HG02885 (cell line): Measurements from ENCODE around the gene CHRM2.

Experiments used
- ATAC-seq: cut with Tn5 transposase; IDR thresholded peaks from one replicate; pipeline ENCODE4 v1.9.1; 2021; ENCODE audit warnings: mild to moderate bottlenecking; ENCODE audit not compliant: unreplicated experiment, poor library complexity

The CHRM2 gene

GRCh38 chr7:137015015-137015414, 146.6 kb downstream of the CHRM2 start:
- no peak for ATAC-seq

GRCh38 chr7:137017221-137017620, 148.8 kb downstream of the CHRM2 start:
- no peak for ATAC-seq

- no peak for ATAC-seq
These were observed 150.0 kb downstream of the CHRM2 start for GRCh38 chr7:137018468-137018867.

GRCh38 chr7:137020351-137020750, 151.9 kb downstream of the CHRM2 start:
- no peak for ATAC-seq

GRCh38 chr7:137025469-137026175, 157.2 kb downstream of the CHRM2 start:
- no peak for ATAC-seq

- no peak for ATAC-seq
These were observed 157.7 kb downstream of the CHRM2 start for GRCh38 chr7:137026176-137026500.

- no peak for ATAC-seq
These were observed 164.0 kb downstream of the CHRM2 start for GRCh38 chr7:137032436-137032835.

GRCh38 chr7:137036768-137037167, 168.3 kb downstream of the CHRM2 start:
- ATAC-seq: no peak

- no peak for ATAC-seq
These were observed 170.3 kb downstream of the CHRM2 start for GRCh38 chr7:137038706-137039105.

- ATAC-seq: no peak
These were observed 172.3 kb downstream of the CHRM2 start for GRCh38 chr7:137040745-137041144.

- no peak for ATAC-seq
These were observed 177.1 kb downstream of the CHRM2 start for GRCh38 chr7:137045573-137045972.

- no peak for ATAC-seq
These were observed 201.0 kb downstream of the CHRM2 start for GRCh38 chr7:137069249-137069963.
